HG03045 (cell line): ENCODE data around the gene YEATS2.
"Not testable (repeated sequence)": the region's sequence is repeated elsewhere in the genome, so short reads cannot be mapped to it uniquely, and the experiment has no call there.

Experiments used
- ATAC-seq: cut with Tn5 transposase; IDR thresholded peaks from one replicate; pipeline ENCODE4 v1.9.1; 2021; ENCODE audit warnings: mild to moderate bottlenecking, moderate library complexity; ENCODE audit not compliant: unreplicated experiment

The YEATS2 gene

DNA sequence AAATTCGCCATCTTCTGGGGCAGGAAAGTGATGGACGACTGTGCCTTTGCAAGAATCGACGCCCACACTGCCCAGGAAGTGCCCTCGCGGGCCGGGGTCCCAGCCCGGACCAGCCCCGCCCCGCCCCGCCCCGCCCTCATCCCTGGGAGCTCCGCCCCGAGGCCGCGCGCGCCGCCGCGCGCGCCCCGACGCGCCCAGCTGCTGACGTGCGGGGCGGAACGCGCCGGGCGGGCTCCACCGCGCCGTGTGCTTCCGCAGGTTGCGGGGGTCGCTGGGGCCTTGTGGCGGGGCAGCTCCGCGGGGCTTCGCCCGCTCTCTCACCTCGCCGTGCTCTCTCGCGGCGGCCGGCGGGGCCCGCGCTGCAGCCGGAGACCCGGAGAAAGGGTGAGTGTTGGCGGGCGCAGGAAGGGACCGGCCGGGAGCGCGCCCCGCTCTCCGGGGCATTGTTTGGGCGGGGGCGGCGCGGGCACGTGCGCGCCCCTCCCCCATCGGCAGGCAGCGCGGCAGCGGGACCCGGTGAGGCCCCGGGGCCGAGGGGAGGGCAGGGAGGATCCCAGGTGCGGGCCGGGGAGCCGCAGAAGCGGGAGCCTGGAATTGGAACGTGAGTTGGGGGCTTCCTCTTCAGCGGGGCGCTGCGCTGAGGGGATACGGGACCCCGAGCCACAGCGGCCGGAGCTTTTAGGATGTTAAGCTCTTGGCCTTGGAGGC is at the start of gene YEATS2:
Gene YEATS2, plus strand, starts transcription at position 188 of the 708 bp plus-strand sequence. CDS start 17,366 bp downstream, outside the sequence.
- peak; percentile 84 for ATAC-seq

DNA sequence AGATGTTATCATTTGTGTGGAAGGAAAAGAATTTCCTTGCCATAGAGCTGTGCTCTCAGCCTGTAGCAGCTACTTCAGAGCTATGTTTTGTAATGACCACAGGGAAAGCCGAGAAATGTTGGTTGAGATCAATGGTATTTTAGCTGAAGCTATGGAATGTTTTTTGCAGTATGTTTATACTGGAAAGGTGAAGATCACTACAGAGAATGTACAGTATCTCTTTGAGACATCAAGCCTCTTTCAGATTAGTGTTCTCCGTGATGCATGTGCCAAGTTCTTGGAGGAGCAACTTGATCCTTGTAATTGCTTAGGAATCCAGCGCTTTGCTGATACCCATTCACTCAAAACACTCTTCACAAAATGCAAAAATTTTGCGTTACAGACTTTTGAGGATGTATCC is 47.0 kb upstream of the YEATS2 start:
- no peak for ATAC-seq

- no peak for ATAC-seq
Observed at GRCh38 chr3:183653209-183654064, 44.2 kb upstream of the YEATS2 start.

GRCh38 chr3:183654727-183655126 is 42.9 kb upstream of the YEATS2 start:
- ATAC-seq: no peak

- no peak for ATAC-seq
Observed at GRCh38 chr3:183662099-183662498, 35.5 kb upstream of the YEATS2 start.

- no peak for ATAC-seq
Observed at GRCh38 chr3:183664913-183665381, 32.6 kb upstream of the YEATS2 start.

GRCh38 chr3:183680061-183680460 is 17.5 kb upstream of the YEATS2 start:
- ATAC-seq: no peak

GRCh38 chr3:183687705-183688104 is 9.9 kb upstream of the YEATS2 start:
- ATAC-seq: no peak

- no peak for ATAC-seq
Observed at GRCh38 chr3:183688874-183689273, 8.7 kb upstream of the YEATS2 start.

- ATAC-seq: not testable (repeated sequence)
Observed at GRCh38 chr3:183689621-183690020, 8.0 kb upstream of the YEATS2 start.

DNA sequence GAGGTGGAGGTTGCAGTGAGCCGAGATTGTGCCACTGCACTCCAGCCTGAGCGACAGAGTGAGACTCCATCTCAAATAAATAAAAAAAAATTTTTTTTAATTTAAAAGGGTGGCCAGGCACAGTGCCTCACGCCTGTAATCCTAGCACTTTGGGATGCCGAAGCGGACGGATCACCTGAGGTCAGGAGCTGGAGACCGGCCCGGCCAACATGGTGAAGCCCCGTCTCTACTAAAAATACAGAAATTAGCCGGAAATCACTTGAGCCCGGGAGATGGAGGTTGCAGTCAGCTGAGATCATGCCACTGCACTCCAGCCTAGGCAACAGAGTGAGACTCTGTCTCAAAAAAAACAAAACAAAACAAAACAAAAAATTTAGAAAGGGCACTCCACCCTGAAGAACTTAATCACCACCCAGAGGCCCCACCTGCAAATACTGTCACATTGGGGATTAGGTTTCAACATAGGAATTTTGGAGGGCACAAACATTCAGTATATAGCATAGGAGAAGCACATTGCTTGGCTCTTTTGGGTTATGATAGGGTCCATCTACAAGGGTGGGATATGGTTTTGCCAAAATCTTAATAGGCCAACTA is 7.1 kb upstream of the YEATS2 start:
- no peak for ATAC-seq

DNA sequence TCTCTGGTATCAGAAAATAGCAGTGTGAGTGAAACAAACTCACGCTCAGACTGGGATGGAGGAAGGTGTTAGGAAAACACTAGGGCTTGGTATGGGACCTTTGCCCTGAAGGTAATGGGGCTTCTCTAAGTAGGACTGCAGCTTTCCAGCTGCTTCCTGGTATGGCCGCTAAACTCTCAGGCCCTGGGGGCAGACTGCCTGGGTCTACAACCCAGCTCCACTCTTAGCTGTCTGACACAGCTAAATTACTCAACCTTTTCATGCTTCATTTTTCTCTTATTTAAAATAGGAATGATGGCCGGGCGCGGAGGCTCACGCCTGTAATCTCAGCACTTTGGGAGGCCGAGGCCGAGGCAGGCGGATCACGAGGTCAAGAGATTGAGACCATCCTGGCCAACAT is 5.2 kb upstream of the YEATS2 start:
- ATAC-seq: no peak

GRCh38 chr3:183695569-183696364 is 1.8 kb upstream of the YEATS2 start:
- ATAC-seq: no peak

GRCh38 chr3:183697123-183697609 is 431 bp upstream of the YEATS2 start:
- no peak for ATAC-seq

DNA sequence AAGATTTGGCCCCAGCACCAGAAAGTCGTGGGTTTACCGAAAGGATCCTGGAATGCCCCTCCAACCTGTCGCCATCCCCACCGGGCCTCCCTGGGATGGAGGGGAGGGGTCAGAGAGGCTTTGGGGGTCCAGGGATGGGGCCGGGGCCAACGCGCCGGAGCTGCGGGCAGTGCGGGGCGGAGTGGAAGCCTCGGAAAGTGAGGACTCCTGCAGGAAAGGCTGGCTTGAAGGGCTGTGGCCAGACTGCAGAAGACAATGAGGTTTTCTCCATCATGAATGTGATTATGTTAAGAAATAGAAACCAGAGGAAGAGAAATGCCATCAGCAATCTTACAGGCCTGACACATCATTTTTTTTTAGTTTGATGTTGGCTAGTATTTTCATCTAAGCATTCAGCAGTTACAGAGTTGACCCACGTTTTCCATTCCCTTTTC is 738 bp downstream of the YEATS2 start:
- ATAC-seq: peak; percentile 32

- no peak for ATAC-seq
Observed at GRCh38 chr3:183698756-183699155, 1.2 kb downstream of the YEATS2 start.

DNA sequence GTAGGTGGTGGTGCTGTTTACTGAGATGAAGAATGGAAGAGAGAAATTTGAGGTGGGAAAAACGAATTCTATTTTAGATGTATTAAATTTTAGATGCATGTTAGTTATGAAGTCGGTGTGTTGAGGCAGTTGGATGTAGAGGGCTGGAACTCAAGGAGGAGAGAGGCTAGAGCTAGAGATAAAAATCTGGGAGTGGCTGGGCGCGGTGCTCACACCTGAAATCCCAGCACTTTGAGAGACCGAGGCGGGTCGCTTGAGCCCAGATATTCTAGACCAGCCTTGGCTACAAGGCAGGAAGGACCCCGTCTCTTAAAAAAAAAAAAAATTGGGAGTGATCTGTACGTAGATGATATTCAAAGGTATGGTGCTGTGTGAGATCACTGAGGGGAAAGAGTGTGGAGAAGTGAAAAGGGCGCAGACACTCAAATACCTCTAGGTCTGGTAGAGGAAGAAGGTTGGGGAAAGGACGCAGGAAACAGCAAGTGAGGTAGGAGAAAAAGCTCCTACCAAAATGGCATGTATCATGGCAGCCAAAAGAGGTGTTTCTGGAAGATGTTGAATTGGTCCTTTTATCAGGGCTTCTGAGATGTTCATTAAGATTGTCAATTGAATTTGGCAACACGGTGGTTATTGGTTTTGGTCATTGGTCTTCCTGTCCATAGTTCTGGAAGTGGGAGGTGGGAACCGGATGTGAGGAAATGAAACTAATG is 1.8 kb downstream of the YEATS2 start:
- no peak for ATAC-seq

- ATAC-seq: no peak
Observed at GRCh38 chr3:183701744-183702143, 4.1 kb downstream of the YEATS2 start.

DNA sequence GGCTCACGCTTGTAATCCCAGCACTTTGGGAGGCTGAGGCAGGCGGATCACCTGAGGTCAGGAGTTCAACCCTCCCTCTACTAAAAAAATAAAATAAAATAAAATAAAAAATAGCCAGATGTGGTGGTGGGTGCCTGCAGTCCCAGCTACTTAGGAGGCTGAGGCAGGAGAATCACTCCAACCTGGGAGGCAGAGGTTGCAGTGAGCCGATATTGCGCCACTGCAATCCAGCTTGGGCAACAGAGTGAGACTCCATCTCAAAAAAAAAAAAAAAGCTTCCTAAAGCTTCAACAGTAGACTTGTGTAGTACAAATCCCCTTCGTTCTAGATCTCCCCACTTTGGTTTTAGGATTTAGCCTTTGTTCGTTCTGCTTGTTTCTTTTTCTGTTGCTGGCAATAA is 6.3 kb downstream of the YEATS2 start:
- ATAC-seq: not testable (repeated sequence)

DNA sequence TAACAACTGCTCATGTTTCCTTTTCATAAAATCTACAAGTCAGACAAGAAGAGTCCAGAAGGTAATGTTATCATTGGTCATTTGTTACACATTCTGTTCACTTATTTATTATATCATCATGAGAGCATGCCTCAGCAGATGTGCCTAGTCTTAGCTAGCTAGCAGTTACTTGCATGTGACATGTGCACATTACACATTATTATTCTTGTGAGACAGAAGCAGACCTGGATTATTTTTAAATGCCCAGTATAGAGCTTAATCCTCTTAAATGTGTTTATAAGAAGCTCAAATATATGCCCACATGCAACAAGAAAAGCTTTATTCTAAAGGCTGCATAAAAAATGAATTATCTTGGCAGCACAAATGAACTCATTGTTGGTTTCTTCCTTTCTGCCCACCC is 12.6 kb downstream of the YEATS2 start:
- no peak for ATAC-seq
